MM.1S (cell line): ENCODE results near the gene DCXR.

Experiments
- DNase-seq: peaks from one replicate; pipeline ENCODE4 v3.0.0-alpha.2; 2015
- H2AFZ ChIP-seq: fragments of 300-600 bp; sonication (generic); 2 replicates; pipeline ENCODE4 v1.6.0; 2016; ENCODE audit warnings: antibody characterized with exemption, low read length
- H3F3A ChIP-seq: fragments of 300-600 bp; sonication (generic); 2 replicates; pipeline ENCODE4 v1.6.1; 2016; ENCODE audit warnings: mild to moderate bottlenecking, antibody characterized with exemption, low read length, moderate library complexity, mixed read lengths; ENCODE audit not compliant: insufficient read depth
- H3K27ac ChIP-seq: fragments of 300-600 bp; sonication (generic); 2 replicates; pipeline ENCODE4 v1.5.1; 2016; ENCODE audit warnings: mild to moderate bottlenecking, low read length
- H3K27me3 ChIP-seq: fragments of 300-600 bp; sonication (generic); replicated peaks from 2 replicates; pipeline ENCODE4 v1.6.0; 2016; ENCODE audit warnings: low read length; ENCODE audit not compliant: insufficient read depth
- H3K36me3 ChIP-seq: fragments of 300-600 bp; sonication (generic); replicated peaks from 2 replicates; pipeline ENCODE4 v1.6.1; 2016; ENCODE audit warnings: mild to moderate bottlenecking, low read length, mixed read lengths; ENCODE audit not compliant: insufficient read depth
- H3K4me1 ChIP-seq: fragments of 300-600 bp; sonication (generic); 2 replicates; pipeline ENCODE4 v1.6.1; 2016; ENCODE audit warnings: low read length, mixed read lengths
- H3K4me2 ChIP-seq: fragments of 300-600 bp; sonication (generic); 2 replicates; pipeline ENCODE4 v1.6.0; 2016; ENCODE audit warnings: low read depth, low read length
- H3K4me3 ChIP-seq: fragments of 300-600 bp; sonication (generic); 2 replicates; pipeline ENCODE4 v1.5.1; 2016; ENCODE audit warnings: low read length, mixed read lengths
- H3K79me2 ChIP-seq: fragments of 300-600 bp; sonication (generic); 2 replicates; pipeline ENCODE4 v1.6.1; 2016; ENCODE audit warnings: mixed run types, low read length, mixed read lengths
- H3K9ac ChIP-seq: fragments of 300-600 bp; sonication (generic); 2 replicates; pipeline ENCODE4 v1.6.1; 2016; ENCODE audit warnings: low read length, mixed read lengths
- H3K9me2 ChIP-seq: fragments of 300-600 bp; sonication (generic); replicated peaks from 2 replicates; pipeline ENCODE4 v1.6.1; 2016; ENCODE audit warnings: mild to moderate bottlenecking, low read length, mixed read lengths; ENCODE audit not compliant: insufficient read depth
- H3K9me3 ChIP-seq: fragments of 300-600 bp; sonication (generic); replicated peaks from 2 replicates; pipeline ENCODE4 v1.6.1; 2016; ENCODE audit warnings: mild to moderate bottlenecking, low read length, mixed read lengths; ENCODE audit not compliant: insufficient read depth
- H4K20me1 ChIP-seq: fragments of 300-600 bp; sonication (generic); 2 replicates; pipeline ENCODE4 v1.6.1; 2016; ENCODE audit warnings: mild to moderate bottlenecking, low read length, moderate library complexity, mixed read lengths; ENCODE audit not compliant: insufficient read depth
- EZH2 ChIP-seq: fragments of 300-600 bp; sonication (generic); optimal IDR thresholded peaks from 2 replicates; pipeline ENCODE3; 2017; ENCODE audit warnings: low read depth, mild to moderate bottlenecking, antibody characterized with exemption, low read length, mixed read lengths
- EZH2phosphoT487 ChIP-seq: fragments of 300-600 bp; sonication (generic); IDR thresholded peaks from 2 replicates; pipeline ENCODE4 v1.6.1; 2018; ENCODE audit warnings: antibody characterized with exemption, low read length
- TF ChIP-seq, protein P1 (sequence below): fragments of 300-600 bp; sonication (generic); IDR thresholded peaks from 2 replicates; pipeline ENCODE4 v1.5.1; 2016; ENCODE audit warnings: antibody characterized with exemption, low read length, mixed read lengths

Gene DCXR

GRCh38 chr17:82078433-82078832 is 40.9 kb upstream of the DCXR start:
- Histone ChIP-seq H3K27ac (no peak overlapping the region), H3F3A (peaks cover 3% of the 10 kb centered on the region; the same call in 1 of the 2 replicates), H3K9me2 (no peaks in the 10 kb centered on the region), H3K27me3 (no peaks in the 10 kb centered on the region), H3K9ac (no peak overlapping the region), H3K79me2 (no peaks in the 10 kb centered on the region), H4K20me1 (no peaks in the 10 kb centered on the region), H2AFZ (no peak overlapping the region), H3K4me1 (no peaks in the 10 kb centered on the region), H3K4me2 (no peak overlapping the region), H3K4me3 (no peak overlapping the region), H3K36me3 (peaks cover 8% of the 10 kb centered on the region), H3K9me3 (no peaks in the 10 kb centered on the region)
- DNase-seq: no peak
- TF ChIP-seq, protein P1, sequence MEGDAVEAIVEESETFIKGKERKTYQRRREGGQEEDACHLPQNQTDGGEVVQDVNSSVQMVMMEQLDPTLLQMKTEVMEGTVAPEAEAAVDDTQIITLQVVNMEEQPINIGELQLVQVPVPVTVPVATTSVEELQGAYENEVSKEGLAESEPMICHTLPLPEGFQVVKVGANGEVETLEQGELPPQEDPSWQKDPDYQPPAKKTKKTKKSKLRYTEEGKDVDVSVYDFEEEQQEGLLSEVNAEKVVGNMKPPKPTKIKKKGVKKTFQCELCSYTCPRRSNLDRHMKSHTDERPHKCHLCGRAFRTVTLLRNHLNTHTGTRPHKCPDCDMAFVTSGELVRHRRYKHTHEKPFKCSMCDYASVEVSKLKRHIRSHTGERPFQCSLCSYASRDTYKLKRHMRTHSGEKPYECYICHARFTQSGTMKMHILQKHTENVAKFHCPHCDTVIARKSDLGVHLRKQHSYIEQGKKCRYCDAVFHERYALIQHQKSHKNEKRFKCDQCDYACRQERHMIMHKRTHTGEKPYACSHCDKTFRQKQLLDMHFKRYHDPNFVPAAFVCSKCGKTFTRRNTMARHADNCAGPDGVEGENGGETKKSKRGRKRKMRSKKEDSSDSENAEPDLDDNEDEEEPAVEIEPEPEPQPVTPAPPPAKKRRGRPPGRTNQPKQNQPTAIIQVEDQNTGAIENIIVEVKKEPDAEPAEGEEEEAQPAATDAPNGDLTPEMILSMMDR: no peak
- TF ChIP-seq EZH2phosphoT487 (no peak), EZH2 (no peak)

DNA sequence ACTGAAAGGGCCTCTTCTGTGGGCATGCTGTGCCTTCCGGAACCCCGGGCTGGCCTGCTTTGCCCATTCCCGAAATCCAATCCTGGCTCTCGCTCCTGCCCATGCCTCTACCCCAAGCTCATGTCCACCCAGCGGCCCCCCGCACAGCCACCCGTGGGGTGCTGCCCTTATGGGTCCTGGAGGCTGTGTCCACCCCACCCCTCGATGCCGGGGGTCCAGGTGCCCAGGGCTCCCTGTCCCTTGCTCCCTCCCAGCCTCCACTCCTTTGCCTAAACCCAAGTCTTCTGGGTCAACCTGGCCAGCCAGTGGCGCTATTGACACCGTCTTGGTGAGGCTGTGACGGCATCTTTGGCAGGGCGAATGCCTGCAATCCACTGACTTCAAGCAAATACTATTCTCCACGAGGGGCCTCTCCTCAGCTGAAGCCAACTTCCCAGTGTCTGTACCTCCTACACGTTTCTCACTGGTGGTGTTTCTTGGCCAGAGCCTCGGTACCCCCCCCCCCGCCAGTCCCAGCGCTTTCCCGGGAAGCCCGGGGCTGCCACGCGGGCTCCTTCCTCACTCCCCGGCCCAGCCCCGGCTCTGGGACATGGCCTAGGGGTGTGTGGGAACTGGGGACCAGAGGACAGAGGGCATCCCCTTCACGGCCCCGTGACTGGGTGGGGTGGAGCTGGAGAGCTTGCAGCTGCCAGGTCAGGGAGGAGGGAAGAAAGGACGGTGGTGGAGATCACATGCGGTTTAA is 40.3 kb upstream of the DCXR start:
- no peaks in the 10 kb centered on the region for H3K9me3 ChIP-seq
- no peak overlapping the region for H3K4me3 ChIP-seq
- H3K4me1 ChIP-seq: no peaks in the 10 kb centered on the region
- H3K27ac ChIP-seq: no peak overlapping the region
- no peaks in the 10 kb centered on the region for H3K79me2 ChIP-seq
- H3K4me2 ChIP-seq: no peak overlapping the region
- H3F3A ChIP-seq: peaks cover 3% of the 10 kb centered on the region; the same call in 1 of the 2 replicates
- H3K9me2 ChIP-seq: no peaks in the 10 kb centered on the region
- no peak for DNase-seq
- H3K27me3 ChIP-seq: no peaks in the 10 kb centered on the region
- H4K20me1 ChIP-seq: no peaks in the 10 kb centered on the region
- TF ChIP-seq EZH2phosphoT487 (no peak), EZH2 (no peak)
- TF ChIP-seq, protein P1: no peak
- H2AFZ ChIP-seq: no peak overlapping the region
- H3K9ac ChIP-seq: no peak overlapping the region
- peaks cover 6% of the 10 kb centered on the region for H3K36me3 ChIP-seq

DNA sequence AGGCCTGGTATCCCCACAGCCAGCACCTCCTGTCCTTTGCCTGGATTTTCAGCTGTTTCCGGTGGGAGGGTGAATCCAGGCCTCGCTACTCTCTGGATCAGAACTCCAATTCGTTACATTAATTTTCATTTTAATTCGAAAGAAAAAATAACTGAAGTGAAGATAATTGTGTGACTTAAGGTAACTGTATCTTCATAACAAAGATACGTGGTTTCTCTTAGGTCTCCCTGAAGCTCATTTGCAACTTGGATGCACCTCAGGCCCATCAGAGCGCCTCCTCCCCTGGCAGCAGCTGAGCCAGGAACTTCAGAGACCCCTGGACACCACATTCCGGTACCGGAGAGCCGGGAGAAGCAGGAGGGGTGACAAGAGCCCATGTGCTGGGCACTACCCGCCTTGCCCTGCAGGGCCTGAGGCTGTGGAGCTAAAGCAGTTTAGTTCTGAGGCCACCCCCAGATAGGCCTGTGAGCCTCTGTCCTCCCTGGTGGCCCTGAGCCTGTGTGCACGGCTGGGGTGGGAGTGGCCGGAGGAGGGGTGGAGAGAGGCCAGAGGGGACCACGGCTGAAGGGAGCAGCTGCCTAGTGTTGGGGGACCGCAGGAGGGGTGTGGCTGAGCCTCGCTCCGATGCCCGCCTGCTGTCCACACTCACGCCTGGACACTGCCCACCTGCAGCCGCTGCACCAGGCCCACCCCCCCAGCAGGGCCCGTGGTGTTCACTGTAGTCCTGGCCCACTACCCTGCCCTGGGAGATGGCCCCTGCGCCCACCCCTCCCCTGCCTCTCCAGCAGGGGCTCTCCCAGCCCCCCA is 39.5 kb upstream of the DCXR start:
- H3K9ac ChIP-seq: no peak overlapping the region
- H3K4me3 ChIP-seq: no peak overlapping the region
- H3K27me3 ChIP-seq: no peaks in the 10 kb centered on the region
- H3K79me2 ChIP-seq: no peaks in the 10 kb centered on the region
- DNase-seq: no peak
- no peaks in the 10 kb centered on the region for H3K9me2 ChIP-seq
- H3K4me1 ChIP-seq: no peaks in the 10 kb centered on the region
- no peaks in the 10 kb centered on the region for H3K9me3 ChIP-seq
- H3K27ac ChIP-seq: no peak overlapping the region
- H3K36me3 ChIP-seq: peaks cover 6% of the 10 kb centered on the region; the same call in 1 of the 2 replicates
- no peaks in the 10 kb centered on the region for H4K20me1 ChIP-seq
- no peak overlapping the region for H2AFZ ChIP-seq
- TF ChIP-seq EZH2phosphoT487 (no peak), EZH2 (no peak)
- TF ChIP-seq, protein P1: no peak
- H3F3A ChIP-seq: peaks cover 3% of the 10 kb centered on the region; the same call in 1 of the 2 replicates
- H3K4me2 ChIP-seq: no peak overlapping the region
